OCI-LY7 (cell line): ENCODE results near the gene FBXO44. TPM values are rescaled to one million over a fixed set of nuclear protein-coding genes. Genes with fewer than 3 reads are reported as not detected.

Experiments
- BruUV-seq: library from RNA; stranded (reverse); fragments of 400-500 nt; replicated peaks from 2 replicates; lab custom pipeline; 2021; lab: Mats Ljungman, UMichigan
- CTCF ChIA-PET: fragments of 300-600 bp; sonication (Branson Sonifier 250); formaldehyde crosslinking; loops from one replicate; lab custom pipeline; 2022; ENCODE audit warnings: antibody characterized with exemption; ENCODE audit not compliant: unreplicated experiment; lab: Charles Lee
- POLR2A ChIA-PET: fragments of 300-600 bp; sonication (Branson Sonifier 250); formaldehyde crosslinking; loops from one replicate; lab custom pipeline; 2022; ENCODE audit warnings: antibody characterized with exemption; lab: Charles Lee
- DNase-seq: peaks from one replicate; pipeline ENCODE4 v3.0.0-alpha.2; 2015; ENCODE audit warnings: low spot score
- H2AFZ ChIP-seq: fragments of 200-600 bp; sonication (generic), shearing (Covaris generic); 2 replicates; pipeline ENCODE4 v1.6.1; 2014; ENCODE audit warnings: mild to moderate bottlenecking, antibody characterized with exemption, low read length, moderate library complexity
- H3K27ac ChIP-seq: fragments of 200-600 bp; sonication (generic); 2 replicates; pipeline ENCODE4 v1.5.1; 2014; ENCODE audit warnings: mixed run types, low read depth, mild to moderate bottlenecking, moderate library complexity, low read length, inconsistent platforms; ENCODE audit not compliant: poor library complexity, severe bottlenecking
- H3K36me3 ChIP-seq: fragments of 200-600 bp; sonication (generic); 2 replicates; pipeline ENCODE4 v1.6.1; 2014; ENCODE audit warnings: mild to moderate bottlenecking, antibody characterized with exemption, low read length, moderate library complexity, mixed read lengths; ENCODE audit not compliant: insufficient read depth
- H3K4me1 ChIP-seq: fragments of 200-600 bp; sonication (generic); 2 replicates; pipeline ENCODE4 v1.5.1; 2014; ENCODE audit warnings: mild to moderate bottlenecking, low read length; ENCODE audit not compliant: insufficient read depth, poor library complexity, severe bottlenecking
- H3K4me2 ChIP-seq: fragments of 200-600 bp; sonication (generic); 2 replicates; pipeline ENCODE4 v1.6.1; 2014; ENCODE audit warnings: mild to moderate bottlenecking, low read length
- H3K4me3 ChIP-seq: fragments of 200-600 bp; sonication (generic); 2 replicates; pipeline ENCODE4 v1.5.1; 2014; ENCODE audit warnings: mild to moderate bottlenecking, low read depth, low read length; ENCODE audit not compliant: poor library complexity, severe bottlenecking
- H3K79me2 ChIP-seq: fragments of 200-600 bp; sonication (generic); 2 replicates; pipeline ENCODE4 v1.6.1; 2016; ENCODE audit warnings: low read depth, mild to moderate bottlenecking, low read length, moderate library complexity, mixed read lengths; ENCODE audit not compliant: insufficient read depth
- H3K9me2 ChIP-seq: fragments of 200-600 bp; sonication (generic); 2 replicates; pipeline ENCODE4 v1.6.1; 2016; ENCODE audit warnings: mild to moderate bottlenecking, low read length, mixed read lengths; ENCODE audit not compliant: insufficient read depth
- H3K9me3 ChIP-seq: fragments of 200-600 bp; sonication (generic); 2 replicates; pipeline ENCODE4 v1.6.1; 2014; ENCODE audit warnings: mild to moderate bottlenecking, mixed run types, low read length, mixed read lengths
- H4K20me1 ChIP-seq: fragments of 200-600 bp; sonication (generic); 2 replicates; pipeline ENCODE4 v1.6.1; 2014; ENCODE audit warnings: mild to moderate bottlenecking, antibody characterized with exemption, low read length, moderate library complexity, mixed read lengths; ENCODE audit not compliant: insufficient read depth
- EZH2phosphoT487 ChIP-seq: fragments of 200-600 bp; sonication (generic); IDR thresholded peaks from 2 replicates; pipeline ENCODE4 v1.6.1; 2018; ENCODE audit warnings: low read depth, borderline replicate concordance, mild to moderate bottlenecking, mixed run types, antibody characterized with exemption, low read length, moderate library complexity, mixed read lengths
- intact Hi-C: fragments of 100-400 bp; cut with micrococcal nuclease; formaldehyde crosslinking; loops from one replicate; pipeline ENCODE4 v1.10.0; 2022; ENCODE audit not compliant: unreplicated experiment
- total RNA-seq, 2 experiments: library from RNA; depleted of rRNA in 1 of 2; stranded (reverse); fragments of >200 nt in 1 of 2; shearing (Covaris generic) in 1 of 2; gene quantifications; 2 replicates each; pipeline ENCODE4 v1.2.3, GENCODE V29; 2014 to 2022
- TF ChIP-seq, protein P1 (sequence below): fragments of 200-600 bp; sonication (generic); conservative IDR thresholded peaks from 2 replicates; pipeline ENCODE4 v1.5.1; 2014; ENCODE audit warnings: mild to moderate bottlenecking, antibody characterized with exemption, low read length, moderate library complexity, mixed read lengths

The FBXO44 gene
- total RNA-seq, 2 experiments from 2014 or later: 16.2 to 20.8 TPM

DNA sequence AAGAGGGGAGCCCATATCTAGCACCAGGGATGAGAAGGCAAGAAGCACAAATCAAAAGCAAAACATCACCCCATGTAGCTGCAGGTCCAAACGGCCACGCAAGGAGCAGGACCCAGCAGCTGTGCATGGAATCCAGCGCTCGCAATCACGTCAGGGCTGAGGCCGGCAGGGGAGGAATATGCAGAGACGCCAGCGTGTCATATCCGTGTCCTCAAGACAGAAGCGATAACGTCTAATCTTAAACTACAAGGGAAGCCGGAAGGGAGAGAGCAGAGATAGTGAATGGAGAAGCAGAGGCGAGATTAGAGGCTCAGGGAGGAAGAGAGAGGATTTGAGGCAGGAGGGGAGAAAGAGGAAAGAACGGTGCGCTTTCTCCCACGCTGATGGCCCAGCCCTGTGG is 39.6 kb upstream of the FBXO44 start:
- no peak overlapping the region for H3K4me3 ChIP-seq
- H3K4me1 ChIP-seq: no peaks in the 10 kb centered on the region
- BruUV-seq: no TSS peak
- H2AFZ ChIP-seq: no peak overlapping the region
- H3K27ac ChIP-seq: no peak overlapping the region
- no peak for TF ChIP-seq EZH2phosphoT487
- TF ChIP-seq, protein P1, sequence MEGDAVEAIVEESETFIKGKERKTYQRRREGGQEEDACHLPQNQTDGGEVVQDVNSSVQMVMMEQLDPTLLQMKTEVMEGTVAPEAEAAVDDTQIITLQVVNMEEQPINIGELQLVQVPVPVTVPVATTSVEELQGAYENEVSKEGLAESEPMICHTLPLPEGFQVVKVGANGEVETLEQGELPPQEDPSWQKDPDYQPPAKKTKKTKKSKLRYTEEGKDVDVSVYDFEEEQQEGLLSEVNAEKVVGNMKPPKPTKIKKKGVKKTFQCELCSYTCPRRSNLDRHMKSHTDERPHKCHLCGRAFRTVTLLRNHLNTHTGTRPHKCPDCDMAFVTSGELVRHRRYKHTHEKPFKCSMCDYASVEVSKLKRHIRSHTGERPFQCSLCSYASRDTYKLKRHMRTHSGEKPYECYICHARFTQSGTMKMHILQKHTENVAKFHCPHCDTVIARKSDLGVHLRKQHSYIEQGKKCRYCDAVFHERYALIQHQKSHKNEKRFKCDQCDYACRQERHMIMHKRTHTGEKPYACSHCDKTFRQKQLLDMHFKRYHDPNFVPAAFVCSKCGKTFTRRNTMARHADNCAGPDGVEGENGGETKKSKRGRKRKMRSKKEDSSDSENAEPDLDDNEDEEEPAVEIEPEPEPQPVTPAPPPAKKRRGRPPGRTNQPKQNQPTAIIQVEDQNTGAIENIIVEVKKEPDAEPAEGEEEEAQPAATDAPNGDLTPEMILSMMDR: no peak
- H3K36me3 ChIP-seq: no peaks in the 10 kb centered on the region
- no peak for DNase-seq
- no peaks in the 10 kb centered on the region for H3K9me2 ChIP-seq
- no peaks in the 10 kb centered on the region for H4K20me1 ChIP-seq
- POLR2A ChIA-PET: no interaction called here
- H3K79me2 ChIP-seq: no peaks in the 10 kb centered on the region
- H3K9me3 ChIP-seq: no peaks in the 10 kb centered on the region
- H3K4me2 ChIP-seq: no peak overlapping the region
- intact Hi-C loops: no loop called here
- CTCF ChIA-PET: no interaction called here

DNA sequence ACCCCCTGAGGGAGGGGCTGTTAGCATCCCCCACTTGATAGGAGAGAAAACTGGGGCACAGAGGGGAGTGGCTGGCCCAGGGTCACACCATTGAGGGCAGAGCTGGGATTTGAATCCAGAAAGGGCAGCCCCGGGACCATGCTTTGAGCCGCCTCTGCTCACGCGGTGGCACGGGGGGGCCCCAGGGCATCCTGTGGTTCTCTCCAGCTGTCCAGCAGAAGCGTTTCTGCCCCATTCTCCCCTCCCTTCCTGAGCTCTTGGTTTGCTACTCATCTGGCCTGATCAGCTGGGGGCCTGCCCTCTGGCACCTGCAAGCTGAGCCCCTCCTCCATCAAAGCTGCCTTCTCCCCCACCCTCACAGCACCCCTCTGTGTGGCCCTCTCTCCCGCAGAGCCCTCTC is 37.9 kb upstream of the FBXO44 start:
- no peaks in the 10 kb centered on the region for H3K4me1 ChIP-seq
- H3K27ac ChIP-seq: no peak overlapping the region
- H3K79me2 ChIP-seq: no peaks in the 10 kb centered on the region
- H3K4me2 ChIP-seq: no peak overlapping the region
- no peaks in the 10 kb centered on the region for H3K9me2 ChIP-seq
- no peaks in the 10 kb centered on the region for H3K36me3 ChIP-seq
- no peak for DNase-seq
- intact Hi-C loops: no loop called here
- no peak overlapping the region for H2AFZ ChIP-seq
- H4K20me1 ChIP-seq: no peaks in the 10 kb centered on the region
- TF ChIP-seq EZH2phosphoT487: no peak
- TF ChIP-seq, protein P1: no peak
- H3K9me3 ChIP-seq: no peaks in the 10 kb centered on the region
- H3K4me3 ChIP-seq: no peak overlapping the region
- ChIA-PET CTCF (no interaction called here), POLR2A (no interaction called here)
- no TSS peak for BruUV-seq

DNA sequence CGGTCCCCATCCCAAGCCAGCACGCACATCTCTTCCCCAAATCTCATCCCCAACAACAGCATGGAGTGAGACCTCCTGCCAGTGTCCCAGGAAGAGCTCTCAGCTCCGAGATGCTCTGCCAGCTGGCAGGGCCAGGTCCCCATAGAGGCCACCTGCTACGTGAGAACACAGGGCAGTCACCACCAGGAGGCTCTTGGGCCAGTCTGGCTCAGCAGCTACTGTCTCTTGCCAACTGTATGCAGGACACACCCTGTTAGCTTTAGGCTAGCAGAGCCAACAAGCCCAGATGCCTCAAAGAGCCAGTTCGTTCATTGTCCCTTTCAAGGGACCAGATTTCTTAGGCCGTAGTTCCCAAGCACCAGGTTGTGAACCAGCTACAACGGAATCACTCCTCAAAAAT is 37.4 kb upstream of the FBXO44 start:
- ChIA-PET POLR2A (no interaction called here), CTCF (no interaction called here)
- intact Hi-C loops: no loop called here
- Histone ChIP-seq H3K9me3 (no peaks in the 10 kb centered on the region), H3K4me1 (no peaks in the 10 kb centered on the region), H2AFZ (no peak overlapping the region), H4K20me1 (no peaks in the 10 kb centered on the region), H3K4me2 (no peak overlapping the region), H3K9me2 (no peaks in the 10 kb centered on the region), H3K4me3 (no peak overlapping the region), H3K79me2 (no peaks in the 10 kb centered on the region), H3K36me3 (no peaks in the 10 kb centered on the region), H3K27ac (no peak overlapping the region)
- BruUV-seq: no TSS peak
- no peak for DNase-seq
- TF ChIP-seq EZH2phosphoT487: no peak
- TF ChIP-seq, protein P1: no peak
